ENCODE measurements around the gene ENPP6.
"Not testable (repeated sequence)": the region's sequence is repeated elsewhere in the genome, so short reads cannot be mapped to it uniquely, and the experiment has no call there.

The ENPP6 gene

DNA sequence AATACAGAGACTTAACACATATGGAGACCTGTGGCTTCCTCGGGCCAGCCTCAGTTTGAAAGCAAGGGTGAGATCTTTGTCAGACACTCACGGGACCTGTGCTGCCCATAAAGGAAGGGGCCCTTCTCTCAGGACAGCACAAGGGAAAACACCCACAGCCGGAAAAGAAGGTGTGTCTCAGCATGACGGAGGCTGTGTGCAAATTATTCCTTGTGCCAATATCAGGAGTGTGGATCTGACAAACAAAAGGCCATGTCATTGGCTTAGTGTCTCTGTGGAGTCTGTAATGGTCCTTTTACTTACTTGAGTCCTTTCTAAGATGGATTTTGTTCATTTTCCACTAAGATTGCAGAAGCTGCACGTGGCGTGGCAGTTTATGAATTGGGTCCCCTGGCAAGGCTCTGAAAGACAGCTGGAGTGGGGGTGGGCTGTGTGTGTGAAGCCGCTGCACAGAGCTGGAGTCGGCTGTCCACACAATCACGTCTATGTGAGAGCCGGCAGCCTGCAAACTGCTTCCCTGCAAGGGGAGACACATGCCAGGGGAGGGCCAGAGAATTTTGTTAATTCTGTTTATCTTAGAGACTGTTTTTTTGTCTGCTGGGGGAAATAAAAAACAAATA, 1.9 kb downstream of the ENPP6 start:
- H3K9me3 ChIP-seq (ENCODE audit: insufficient read depth, low read depth, low read length) = no peaks in the 10 kb centered on the region
- no peaks in the 10 kb centered on the region for H3K4me1 ChIP-seq (ENCODE audit: insufficient read depth, low read length, poor library complexity, severe bottlenecking)
- no peak for TF ChIP-seq EZH2phosphoT487 (IDR thresholded peaks at IDR 0.05; ENCODE audit: borderline replicate concordance)
- TF ChIP-seq, protein P1, sequence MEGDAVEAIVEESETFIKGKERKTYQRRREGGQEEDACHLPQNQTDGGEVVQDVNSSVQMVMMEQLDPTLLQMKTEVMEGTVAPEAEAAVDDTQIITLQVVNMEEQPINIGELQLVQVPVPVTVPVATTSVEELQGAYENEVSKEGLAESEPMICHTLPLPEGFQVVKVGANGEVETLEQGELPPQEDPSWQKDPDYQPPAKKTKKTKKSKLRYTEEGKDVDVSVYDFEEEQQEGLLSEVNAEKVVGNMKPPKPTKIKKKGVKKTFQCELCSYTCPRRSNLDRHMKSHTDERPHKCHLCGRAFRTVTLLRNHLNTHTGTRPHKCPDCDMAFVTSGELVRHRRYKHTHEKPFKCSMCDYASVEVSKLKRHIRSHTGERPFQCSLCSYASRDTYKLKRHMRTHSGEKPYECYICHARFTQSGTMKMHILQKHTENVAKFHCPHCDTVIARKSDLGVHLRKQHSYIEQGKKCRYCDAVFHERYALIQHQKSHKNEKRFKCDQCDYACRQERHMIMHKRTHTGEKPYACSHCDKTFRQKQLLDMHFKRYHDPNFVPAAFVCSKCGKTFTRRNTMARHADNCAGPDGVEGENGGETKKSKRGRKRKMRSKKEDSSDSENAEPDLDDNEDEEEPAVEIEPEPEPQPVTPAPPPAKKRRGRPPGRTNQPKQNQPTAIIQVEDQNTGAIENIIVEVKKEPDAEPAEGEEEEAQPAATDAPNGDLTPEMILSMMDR (conservative IDR thresholded peaks at IDR 0.05; ENCODE audit: low read length) = no peak
- H3K79me2 ChIP-seq (ENCODE audit: insufficient read depth, low read length) = no peaks in the 10 kb centered on the region
- no peaks in the 10 kb centered on the region for H3K27me3 ChIP-seq (ENCODE audit: insufficient read depth, low read length, poor library complexity, severe bottlenecking)
- no peak overlapping the region for H2AFZ ChIP-seq (ENCODE audit: low read length)
- no peaks in the 10 kb centered on the region for H3F3A ChIP-seq (ENCODE audit: low read depth)
- no peak overlapping the region for H3K4me2 ChIP-seq (ENCODE audit: low read depth, low read length, poor library complexity, severe bottlenecking)
- no peaks in the 10 kb centered on the region for H3K9me2 ChIP-seq (replicated peaks; ENCODE audit: low read depth, low read length)
- no peak overlapping the region for H3K4me3 ChIP-seq (ENCODE audit: low read length, poor library complexity, severe bottlenecking)
- no peak overlapping the region for H3K9ac ChIP-seq (ENCODE audit: low read depth, low read length, poor library complexity, severe bottlenecking)
- H4K20me1 ChIP-seq (ENCODE audit: insufficient read depth, low read length, poor library complexity, severe bottlenecking) = no peaks in the 10 kb centered on the region
- no peaks in the 10 kb centered on the region for H3K36me3 ChIP-seq (ENCODE audit: insufficient read depth, low read length)

DNA sequence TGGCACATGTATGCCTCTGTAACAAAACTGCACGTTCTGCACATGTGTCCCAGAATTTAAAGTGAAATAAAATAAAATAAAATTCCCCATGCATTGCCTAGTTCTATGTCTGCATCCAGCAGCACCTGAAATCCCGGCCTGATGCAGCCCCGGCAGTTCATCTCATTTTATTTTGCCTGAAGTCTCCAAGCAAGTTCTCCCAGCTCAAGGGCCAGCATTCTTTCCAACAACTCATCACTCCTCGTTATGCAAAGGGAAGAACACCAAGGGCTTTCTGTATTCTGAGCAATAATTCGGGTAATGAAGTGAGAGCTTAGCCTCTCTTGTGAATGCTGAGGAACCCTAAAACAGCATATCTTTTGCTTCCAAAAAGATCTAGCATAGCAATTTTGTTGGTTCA, 2.7 kb downstream of the ENPP6 start:
- H3K27me3 ChIP-seq (ENCODE audit: insufficient read depth, low read length, poor library complexity, severe bottlenecking) = no peaks in the 10 kb centered on the region
- no peaks in the 10 kb centered on the region for H3K9me3 ChIP-seq (ENCODE audit: insufficient read depth, low read depth, low read length)
- H2AFZ ChIP-seq (ENCODE audit: low read length) = no peak overlapping the region
- no peaks in the 10 kb centered on the region for H4K20me1 ChIP-seq (ENCODE audit: insufficient read depth, low read length, poor library complexity, severe bottlenecking)
- H3F3A ChIP-seq (ENCODE audit: low read depth) = no peaks in the 10 kb centered on the region
- TF ChIP-seq, protein P1 (conservative IDR thresholded peaks at IDR 0.05; ENCODE audit: low read length) = no peak
- TF ChIP-seq EZH2phosphoT487 (IDR thresholded peaks at IDR 0.05; ENCODE audit: borderline replicate concordance) = no peak
- no peak overlapping the region for H3K9ac ChIP-seq (ENCODE audit: low read depth, low read length, poor library complexity, severe bottlenecking)
- no peak overlapping the region for H3K4me2 ChIP-seq (ENCODE audit: low read depth, low read length, poor library complexity, severe bottlenecking)
- H3K9me2 ChIP-seq (replicated peaks; ENCODE audit: low read depth, low read length) = no peaks in the 10 kb centered on the region
- no peaks in the 10 kb centered on the region for H3K79me2 ChIP-seq (ENCODE audit: insufficient read depth, low read length)
- no peak overlapping the region for H3K4me3 ChIP-seq (ENCODE audit: low read length, poor library complexity, severe bottlenecking)
- H3K4me1 ChIP-seq (ENCODE audit: insufficient read depth, low read length, poor library complexity, severe bottlenecking) = no peaks in the 10 kb centered on the region
- no peaks in the 10 kb centered on the region for H3K36me3 ChIP-seq (ENCODE audit: insufficient read depth, low read length)

DNA sequence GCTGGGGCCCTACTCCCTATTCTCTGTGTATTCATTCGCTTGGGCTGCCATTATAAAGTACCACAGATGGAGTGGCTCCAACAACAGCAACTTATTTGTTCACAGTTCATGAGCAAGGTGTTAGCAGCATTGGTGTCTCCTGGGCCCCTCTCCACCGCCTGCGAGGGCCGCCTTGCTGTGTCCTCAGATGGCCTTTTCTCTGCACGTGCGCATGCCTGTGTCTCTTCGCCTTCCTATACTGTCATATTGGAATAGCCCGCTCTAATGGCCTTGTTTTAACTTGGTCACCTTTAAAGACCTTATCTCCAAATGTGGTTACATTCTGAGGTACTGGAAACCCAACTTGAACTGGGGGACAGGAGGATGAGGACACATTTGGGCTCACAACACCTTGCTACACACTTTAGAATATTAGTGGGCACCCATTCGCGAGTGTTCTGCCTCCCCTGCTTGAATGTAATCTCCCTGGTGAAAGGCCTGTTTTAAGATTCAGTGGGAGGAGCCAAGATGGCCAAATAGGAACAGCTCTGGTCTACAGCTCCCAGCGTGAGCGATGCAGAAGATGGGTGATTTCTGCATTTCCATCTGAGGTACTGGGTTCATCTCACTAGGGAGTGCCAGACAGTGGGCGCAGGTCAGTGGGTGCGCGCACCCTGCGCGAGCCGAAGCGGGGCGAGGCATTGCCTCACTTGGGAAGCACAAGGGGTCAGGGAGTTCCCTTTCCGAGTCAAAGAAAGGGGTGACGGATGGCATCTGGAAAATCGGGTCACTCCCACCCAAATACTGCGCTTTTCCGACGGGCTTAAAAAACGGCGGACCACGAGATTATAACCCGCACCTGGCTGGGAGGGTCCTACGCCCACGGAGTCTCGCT, 9.7 kb downstream of the ENPP6 start:
- not testable (repeated sequence) for H3K9me3 ChIP-seq (ENCODE audit: insufficient read depth, low read depth, low read length); H3K9me2 ChIP-seq (replicated peaks; ENCODE audit: low read depth, low read length); H3K4me3 ChIP-seq (ENCODE audit: low read length, poor library complexity, severe bottlenecking); H2AFZ ChIP-seq (ENCODE audit: low read length); H3K36me3 ChIP-seq (ENCODE audit: insufficient read depth, low read length); H3K4me1 ChIP-seq (ENCODE audit: insufficient read depth, low read length, poor library complexity, severe bottlenecking); H3K27me3 ChIP-seq (ENCODE audit: insufficient read depth, low read length, poor library complexity, severe bottlenecking); H3K4me2 ChIP-seq (ENCODE audit: low read depth, low read length, poor library complexity, severe bottlenecking); H3K79me2 ChIP-seq (ENCODE audit: insufficient read depth, low read length); H4K20me1 ChIP-seq (ENCODE audit: insufficient read depth, low read length, poor library complexity, severe bottlenecking); H3F3A ChIP-seq (ENCODE audit: low read depth); H3K9ac ChIP-seq (ENCODE audit: low read depth, low read length, poor library complexity, severe bottlenecking)
